Ascending aorta (tissue), 2 donors: ENCODE results near the gene VWF. TPM values are rescaled to one million over a fixed set of nuclear protein-coding genes. Genes with fewer than 3 reads are reported as not detected.

Experiments
- DNase-seq, 2 donors: peaks; one replicate each; pipeline ENCODE4 v3.0.0-alpha.2; 2019; ENCODE audit warnings: low spot score in 2 of 2
- H3K27ac ChIP-seq, 2 donors: fragments of 200-600 bp; sonication (generic); one replicate each; pipeline ENCODE4 v1.5.1; 2016 to 2017; ENCODE audit warnings: mild to moderate bottlenecking in 1 of 2
- H3K27me3 ChIP-seq: fragments of 200-600 bp; sonication (generic); one replicate; pipeline ENCODE4 v1.5.1; 2017
- H3K36me3 ChIP-seq, 2 donors: fragments of 200-600 bp; sonication (generic); one replicate each; pipeline ENCODE4 v1.5.1; 2016
- H3K4me1 ChIP-seq, 2 donors: fragments of 200-600 bp; sonication (generic); one replicate each; pipeline ENCODE4 v1.5.1; 2016 to 2017; ENCODE audit warnings: mild to moderate bottlenecking in 1 of 2
- H3K4me3 ChIP-seq, 2 donors: fragments of 200-600 bp; sonication (generic); one replicate each; pipeline ENCODE4 v1.5.1; 2016 to 2017; ENCODE audit warnings: mild to moderate bottlenecking in 1 of 2
- H3K9me3 ChIP-seq, 2 donors: fragments of 200-600 bp; sonication (generic); one replicate each; pipeline ENCODE4 v1.5.1; 2016
- intact Hi-C: fragments of 100-400 bp; cut with DNase I; formaldehyde crosslinking; loops from one replicate; pipeline ENCODE4 v1.15.1; 2023
- total RNA-seq: library from RNA; depleted of rRNA; stranded (reverse); fragments of >200 nt; gene quantifications from one replicate; pipeline ENCODE4 v1.1.0, GENCODE V29; 2016
- TF ChIP-seq, protein P1 (sequence below), 3 experiments: fragments of 200-600 bp in 2 of 3; fragments of 450-650 bp in 1 of 3; sonication (generic) in 2 of 3; IDR thresholded peaks; one replicate each; pipeline ENCODE4 v1.5.1; 2016 to 2019; ENCODE audit warnings: antibody characterized with exemption in 3 of 3, mild to moderate bottlenecking in 1 of 3, moderate library complexity in 1 of 3

The VWF gene
- total RNA-seq, 1 donor from 2014 or later: 1,026 TPM

DNA sequence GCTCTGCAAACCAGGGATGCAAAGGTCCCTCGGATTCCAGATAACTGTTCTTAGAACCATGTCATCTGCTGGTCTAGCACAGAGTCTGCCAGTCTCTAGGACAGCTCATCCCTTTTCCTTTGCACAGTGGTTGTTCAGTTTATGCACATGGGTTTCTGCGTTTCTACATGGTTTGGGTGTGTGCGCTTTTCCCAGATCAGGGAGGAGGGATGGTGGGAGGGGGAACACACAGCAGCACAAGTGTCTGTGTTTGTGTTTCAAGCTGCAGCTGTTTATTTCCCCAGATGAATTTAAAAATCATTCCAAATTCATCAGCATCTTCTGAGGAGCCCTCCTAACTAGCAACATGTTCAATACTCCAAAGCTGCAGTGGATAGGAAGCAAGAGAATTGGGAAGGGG is 224.8 kb downstream of the VWF start:
- Histone ChIP-seq H3K27ac (no peak overlapping the region), H3K9me3 (no peaks in the 10 kb centered on the region), H3K27me3 (no peaks in the 10 kb centered on the region), H3K4me1 (no peaks in the 10 kb centered on the region), H3K36me3 (no peaks in the 10 kb centered on the region), H3K4me3 (no peak overlapping the region)
- intact Hi-C loops: no loop called here
- TF ChIP-seq, protein P1, sequence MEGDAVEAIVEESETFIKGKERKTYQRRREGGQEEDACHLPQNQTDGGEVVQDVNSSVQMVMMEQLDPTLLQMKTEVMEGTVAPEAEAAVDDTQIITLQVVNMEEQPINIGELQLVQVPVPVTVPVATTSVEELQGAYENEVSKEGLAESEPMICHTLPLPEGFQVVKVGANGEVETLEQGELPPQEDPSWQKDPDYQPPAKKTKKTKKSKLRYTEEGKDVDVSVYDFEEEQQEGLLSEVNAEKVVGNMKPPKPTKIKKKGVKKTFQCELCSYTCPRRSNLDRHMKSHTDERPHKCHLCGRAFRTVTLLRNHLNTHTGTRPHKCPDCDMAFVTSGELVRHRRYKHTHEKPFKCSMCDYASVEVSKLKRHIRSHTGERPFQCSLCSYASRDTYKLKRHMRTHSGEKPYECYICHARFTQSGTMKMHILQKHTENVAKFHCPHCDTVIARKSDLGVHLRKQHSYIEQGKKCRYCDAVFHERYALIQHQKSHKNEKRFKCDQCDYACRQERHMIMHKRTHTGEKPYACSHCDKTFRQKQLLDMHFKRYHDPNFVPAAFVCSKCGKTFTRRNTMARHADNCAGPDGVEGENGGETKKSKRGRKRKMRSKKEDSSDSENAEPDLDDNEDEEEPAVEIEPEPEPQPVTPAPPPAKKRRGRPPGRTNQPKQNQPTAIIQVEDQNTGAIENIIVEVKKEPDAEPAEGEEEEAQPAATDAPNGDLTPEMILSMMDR (IDR thresholded peaks at IDR 0.05): no peak
- DNase-seq: no peak

DNA sequence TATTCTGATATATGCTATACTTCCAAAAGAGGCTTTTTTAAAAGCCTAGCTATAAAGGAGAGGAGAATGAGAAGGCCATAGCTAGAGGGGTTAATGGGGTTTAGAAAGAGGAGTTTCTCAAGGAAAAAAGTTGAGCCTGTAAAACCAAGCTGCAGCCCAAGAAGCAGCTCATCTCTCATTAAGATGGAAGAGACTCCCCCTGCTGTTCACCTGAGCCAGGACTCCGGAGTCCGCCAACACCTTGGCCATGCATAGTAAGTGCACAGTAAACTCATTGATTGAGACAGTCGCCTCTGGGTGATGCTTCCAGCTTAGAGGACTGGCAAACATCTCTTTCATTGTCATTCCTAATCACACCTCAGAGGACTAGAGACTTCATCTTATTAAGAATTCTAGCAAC is 225.6 kb downstream of the VWF start:
- no peaks in the 10 kb centered on the region for H3K9me3 ChIP-seq
- intact Hi-C loops: no loop called here
- TF ChIP-seq, protein P1 (IDR thresholded peaks at IDR 0.05): no peak
- no peak for DNase-seq
- no peak overlapping the region for H3K4me3 ChIP-seq
- no peaks in the 10 kb centered on the region for H3K36me3 ChIP-seq
- H3K4me1 ChIP-seq: no peaks in the 10 kb centered on the region
- no peak overlapping the region for H3K27ac ChIP-seq
- H3K27me3 ChIP-seq: no peaks in the 10 kb centered on the region

Other genes with a start within 250 kb of the VWF start
- gene ANO2, start 179.4 kb downstream of the VWF start, total RNA-seq: 20.1 TPM
- gene CD9, start 75.7 kb upstream of the VWF start, total RNA-seq: 181 TPM
- not detected for gene PLEKHG6, start 186.0 kb upstream of the VWF start, total RNA-seq
- gene TNFRSF1A, start 217.4 kb upstream of the VWF start, total RNA-seq: 528 TPM